IPS-18c (cell line): ENCODE measurements around the gene MTM1.

ENCODE experiments used
- H3K4me3 ChIP-seq: 2 replicates; pipeline ENCODE4 v1.7.0; 2013; ENCODE audit warnings: low read depth, mild to moderate bottlenecking, low read length, moderate library complexity; ENCODE audit not compliant: insufficient read depth
- H3K9me3 ChIP-seq: one replicate; pipeline ENCODE4 v1.6.1; 2013; ENCODE audit warnings: mild to moderate bottlenecking, low read length, moderate library complexity; ENCODE audit not compliant: control insufficient read depth, insufficient read depth

Gene MTM1

GRCh38 chrX:150568320-150569154 lies at the start of gene MTM1:
TSS of gene MTM1 (plus strand) at chrX:150568621. CDS start at chrX:150592615, 23,994 bp downstream.
- peak within 1 kb of the TSS; percentile 66 for H3K4me3 ChIP-seq
- H3K9me3 ChIP-seq: peaks cover 4% of the 10 kb centered on the region

GRCh38 chrX:150522494-150522893 lies 45.9 kb upstream of the MTM1 start:
- H3K4me3 ChIP-seq: no peak overlapping the region
- H3K9me3 ChIP-seq: peaks cover 5% of the 10 kb centered on the region

- Histone ChIP-seq H3K4me3 (no peak overlapping the region), H3K9me3 (peaks cover 5% of the 10 kb centered on the region)
Measured at GRCh38 chrX:150525061-150525919, 43.1 kb upstream of the MTM1 start.

- no peak overlapping the region for H3K4me3 ChIP-seq
Measured at GRCh38 chrX:150526692-150527091, 41.7 kb upstream of the MTM1 start.

GRCh38 chrX:150527108-150527507 lies 41.3 kb upstream of the MTM1 start:
- no peak overlapping the region for H3K4me3 ChIP-seq
- H3K9me3 ChIP-seq: peaks cover 5% of the 10 kb centered on the region

More at GRCh38 chrX:150526692-150527091, 41.7 kb upstream of the MTM1 start:
- H3K9me3 ChIP-seq: peaks cover 5% of the 10 kb centered on the region

GRCh38 chrX:150529587-150529986 lies 38.8 kb upstream of the MTM1 start:
- Histone ChIP-seq H3K9me3 (peaks cover 4% of the 10 kb centered on the region), H3K4me3 (no peak overlapping the region)

- H3K9me3 ChIP-seq: peaks cover 2% of the 10 kb centered on the region
- no peak overlapping the region for H3K4me3 ChIP-seq
Measured at GRCh38 chrX:150530821-150531220, 37.6 kb upstream of the MTM1 start.

GRCh38 chrX:150531467-150531866 lies 37.0 kb upstream of the MTM1 start:
- Histone ChIP-seq H3K4me3 (no peak overlapping the region), H3K9me3 (peaks cover 3% of the 10 kb centered on the region)

- H3K9me3 ChIP-seq: peaks cover 6% of the 10 kb centered on the region
- H3K4me3 ChIP-seq: no peak overlapping the region
Measured at GRCh38 chrX:150533863-150534262, 34.6 kb upstream of the MTM1 start.

GRCh38 chrX:150536455-150537116 lies 31.8 kb upstream of the MTM1 start:
- H3K9me3 ChIP-seq: peaks cover 8% of the 10 kb centered on the region
- H3K4me3 ChIP-seq: no peak overlapping the region

GRCh38 chrX:150537851-150538250 lies 30.6 kb upstream of the MTM1 start:
- Histone ChIP-seq H3K9me3 (peaks cover 6% of the 10 kb centered on the region), H3K4me3 (no peak overlapping the region)

- Histone ChIP-seq H3K4me3 (no peak overlapping the region), H3K9me3 (peaks cover 12% of the 10 kb centered on the region)
Measured at GRCh38 chrX:150540965-150541364, 27.5 kb upstream of the MTM1 start.

GRCh38 chrX:150542846-150543229 lies 25.6 kb upstream of the MTM1 start:
- peaks cover 8% of the 10 kb centered on the region for H3K9me3 ChIP-seq
- no peak overlapping the region for H3K4me3 ChIP-seq

GRCh38 chrX:150543230-150544155 lies 24.9 kb upstream of the MTM1 start:
- Histone ChIP-seq H3K4me3 (no peak overlapping the region; the same call in 1 of the 2 replicates), H3K9me3 (peaks cover 11% of the 10 kb centered on the region)

GRCh38 chrX:150544222-150544787 lies 24.1 kb upstream of the MTM1 start:
- Histone ChIP-seq H3K4me3 (no peak overlapping the region; the same call in 1 of the 2 replicates), H3K9me3 (peaks cover 10% of the 10 kb centered on the region)
